ENCODE measurements around the gene AFAP1.

Gene AFAP1

DNA sequence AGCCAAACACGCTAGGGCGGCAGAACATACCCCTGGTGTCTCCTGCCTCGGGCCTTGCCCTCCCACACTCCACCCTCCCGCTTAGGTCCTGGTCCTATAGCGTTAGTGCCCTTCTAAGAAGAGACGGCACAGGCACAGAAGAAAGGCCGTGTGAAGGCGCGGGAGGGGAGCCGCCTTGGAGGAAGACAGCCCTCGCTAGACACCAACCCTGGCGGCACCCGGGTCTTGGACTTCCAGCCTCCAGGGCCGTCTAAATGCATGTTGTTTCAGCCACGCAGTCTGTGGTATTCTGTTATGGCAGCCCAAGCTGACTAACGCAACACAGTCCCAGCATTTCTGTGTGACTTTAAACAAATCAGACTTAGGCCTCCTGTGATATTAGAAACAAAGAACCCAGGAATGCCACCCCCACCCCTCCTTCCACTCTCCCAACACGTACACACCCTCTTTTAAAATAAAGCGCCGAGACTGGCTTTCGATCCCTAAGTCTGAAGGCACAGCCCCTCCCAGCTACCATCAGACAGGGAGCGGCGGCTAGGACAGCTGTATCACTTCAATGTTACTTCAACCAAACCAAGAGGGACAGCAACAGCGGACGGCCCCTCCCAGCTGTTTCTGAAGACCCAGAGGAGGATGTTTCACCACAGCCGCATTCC is 128.0 kb downstream of the AFAP1 start:
- H3K9me3 ChIP-seq (ENCODE audit: insufficient read depth, low read length), result no peaks in the 10 kb centered on the region
- DNase-seq (ENCODE audit: low read depth, low spot score), result no peak
- H3K9ac ChIP-seq (ENCODE audit: insufficient read length, low read depth), result no peak overlapping the region
- H3K27me3 ChIP-seq (ENCODE audit: insufficient read depth, insufficient read length), result no peaks in the 10 kb centered on the region
- peaks cover 89% of the 10 kb centered on the region for H3K36me3 ChIP-seq (ENCODE audit: insufficient read depth, insufficient read length, low read length)
- TF ChIP-seq ZNF274 (IDR thresholded peaks at IDR 0.05; ENCODE audit: low read depth, low read length), result no peak
- TF ChIP-seq YY1 (IDR thresholded peaks at IDR 0.05; ENCODE audit: insufficient read depth, insufficient read length), result no peak
- TF ChIP-seq SUZ12 (IDR thresholded peaks at IDR 0.05; ENCODE audit: extremely low read depth, insufficient read depth, insufficient read length), result no peak
- H3K4me1 ChIP-seq (ENCODE audit: insufficient read depth, insufficient read length), result peaks cover 10% of the 10 kb centered on the region
- H3K4me3 ChIP-seq (ENCODE audit: insufficient read length, low read depth), result no peak overlapping the region

DNA sequence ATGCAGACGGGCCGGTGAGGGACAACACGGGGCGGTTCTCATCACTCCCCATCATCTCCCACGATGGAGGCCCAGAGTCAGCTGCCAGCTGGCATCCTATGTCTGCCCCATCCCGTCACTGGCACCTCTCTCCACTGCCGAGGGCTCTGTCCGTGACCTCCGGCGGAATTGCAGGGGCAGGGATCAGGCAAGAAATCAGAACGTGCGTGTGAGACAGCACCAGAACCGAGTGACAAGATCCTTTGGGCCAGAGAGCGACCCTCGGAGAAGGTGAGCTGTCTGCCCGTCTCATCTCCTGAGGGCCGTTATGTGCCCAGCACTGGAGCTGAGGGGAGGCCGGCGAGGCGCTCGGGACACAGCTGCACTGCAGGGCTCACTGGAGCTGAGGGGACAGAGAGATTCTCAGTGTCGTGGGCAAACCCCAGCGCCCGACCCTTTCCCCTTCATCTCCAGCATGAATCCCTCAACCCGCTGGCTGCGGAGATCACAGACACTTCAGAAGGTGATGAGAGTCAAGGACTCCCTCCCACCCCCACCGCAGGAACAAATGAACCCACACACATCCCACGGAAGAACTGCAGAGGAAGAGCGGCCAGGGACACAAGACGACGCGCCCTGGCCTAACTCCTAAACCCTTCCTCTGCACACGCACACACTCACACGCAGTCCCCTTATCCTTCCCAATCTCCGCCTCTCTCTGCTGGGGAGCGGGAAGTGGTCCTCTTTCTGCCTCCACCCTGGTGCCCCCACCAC is 128.7 kb downstream of the AFAP1 start:
- Histone ChIP-seq H3K9me3 (ENCODE audit: insufficient read depth, low read length) (no peaks in the 10 kb centered on the region), H3K36me3 (ENCODE audit: insufficient read depth, insufficient read length, low read length) (peaks cover 86% of the 10 kb centered on the region), H3K9ac (ENCODE audit: insufficient read length, low read depth) (no peak overlapping the region), H3K27me3 (ENCODE audit: insufficient read depth, insufficient read length) (no peaks in the 10 kb centered on the region), H3K4me3 (ENCODE audit: insufficient read length, low read depth) (no peak overlapping the region), H3K4me1 (ENCODE audit: insufficient read depth, insufficient read length) (peaks cover 14% of the 10 kb centered on the region)
- TF ChIP-seq YY1 (IDR thresholded peaks at IDR 0.05; ENCODE audit: insufficient read depth, insufficient read length), result no peak
- DNase-seq (ENCODE audit: low read depth, low spot score), result no peak

DNA sequence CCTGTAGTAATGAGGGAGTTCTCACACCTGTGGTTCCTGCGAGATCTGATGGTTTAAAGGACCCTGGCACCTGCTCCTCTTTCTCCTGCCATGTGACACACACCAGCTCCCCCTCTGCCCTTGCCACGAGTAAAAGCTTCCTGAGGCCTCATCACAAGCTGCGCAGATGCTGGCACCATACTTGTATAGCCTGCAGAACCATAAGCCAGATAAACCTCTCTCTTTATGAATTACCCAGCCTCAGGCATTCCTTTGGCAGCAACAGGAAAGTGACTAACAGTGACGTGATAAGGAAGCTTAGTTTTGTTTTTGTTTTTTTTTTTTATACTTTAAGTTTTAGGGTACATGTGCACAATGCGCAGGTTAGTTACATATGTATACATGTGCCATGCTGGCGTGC is 130.9 kb downstream of the AFAP1 start:
- Histone ChIP-seq H3K4me3 (ENCODE audit: insufficient read length, low read depth) (no peak overlapping the region), H3K9me3 (ENCODE audit: insufficient read depth, low read length) (no peaks in the 10 kb centered on the region), H3K4me1 (ENCODE audit: insufficient read depth, insufficient read length) (peaks cover 15% of the 10 kb centered on the region), H3K9ac (ENCODE audit: insufficient read length, low read depth) (no peak overlapping the region), H3K27me3 (ENCODE audit: insufficient read depth, insufficient read length) (no peaks in the 10 kb centered on the region), H3K36me3 (ENCODE audit: insufficient read depth, insufficient read length, low read length) (peaks cover 71% of the 10 kb centered on the region)
- DNase-seq (ENCODE audit: low read depth, low spot score), result no peak
- TF ChIP-seq YY1 (IDR thresholded peaks at IDR 0.05; ENCODE audit: insufficient read depth, insufficient read length), result no peak
- no peak for TF ChIP-seq SUZ12 (IDR thresholded peaks at IDR 0.05; ENCODE audit: extremely low read depth, insufficient read depth, insufficient read length)
- TF ChIP-seq ZNF274 (IDR thresholded peaks at IDR 0.05; ENCODE audit: low read depth, low read length), result no peak

DNA sequence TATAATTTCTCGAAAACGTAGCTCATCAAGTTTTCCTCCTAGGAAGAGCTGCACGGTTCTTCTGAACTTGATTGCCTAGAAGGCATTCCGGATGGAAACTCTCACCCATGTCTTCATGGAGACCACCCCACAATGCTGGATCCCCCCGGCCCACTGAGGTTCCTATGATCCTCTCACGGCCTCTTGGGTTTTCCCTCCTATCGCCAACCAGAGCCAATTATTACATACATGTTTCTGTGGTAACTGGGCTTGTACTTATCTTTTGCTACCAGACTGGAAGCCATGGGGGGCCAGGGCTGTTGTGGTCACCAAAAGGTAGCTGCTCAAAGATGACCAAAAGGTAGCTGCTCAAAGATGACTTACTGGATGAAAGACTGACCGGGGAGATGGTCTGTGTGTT is 131.5 kb downstream of the AFAP1 start:
- H3K9me3 ChIP-seq (ENCODE audit: insufficient read depth, low read length), result no peaks in the 10 kb centered on the region
- no peak for TF ChIP-seq ZNF274 (IDR thresholded peaks at IDR 0.05; ENCODE audit: low read depth, low read length)
- no peak for TF ChIP-seq SUZ12 (IDR thresholded peaks at IDR 0.05; ENCODE audit: extremely low read depth, insufficient read depth, insufficient read length)
- no peak for TF ChIP-seq YY1 (IDR thresholded peaks at IDR 0.05; ENCODE audit: insufficient read depth, insufficient read length)
- no peaks in the 10 kb centered on the region for H3K27me3 ChIP-seq (ENCODE audit: insufficient read depth, insufficient read length)
- H3K9ac ChIP-seq (ENCODE audit: insufficient read length, low read depth), result no peak overlapping the region
- H3K36me3 ChIP-seq (ENCODE audit: insufficient read depth, insufficient read length, low read length), result peaks cover 70% of the 10 kb centered on the region
- H3K4me1 ChIP-seq (ENCODE audit: insufficient read depth, insufficient read length), result peaks cover 15% of the 10 kb centered on the region
- no peak for DNase-seq (ENCODE audit: low read depth, low spot score)
- no peak overlapping the region for H3K4me3 ChIP-seq (ENCODE audit: insufficient read length, low read depth)

DNA sequence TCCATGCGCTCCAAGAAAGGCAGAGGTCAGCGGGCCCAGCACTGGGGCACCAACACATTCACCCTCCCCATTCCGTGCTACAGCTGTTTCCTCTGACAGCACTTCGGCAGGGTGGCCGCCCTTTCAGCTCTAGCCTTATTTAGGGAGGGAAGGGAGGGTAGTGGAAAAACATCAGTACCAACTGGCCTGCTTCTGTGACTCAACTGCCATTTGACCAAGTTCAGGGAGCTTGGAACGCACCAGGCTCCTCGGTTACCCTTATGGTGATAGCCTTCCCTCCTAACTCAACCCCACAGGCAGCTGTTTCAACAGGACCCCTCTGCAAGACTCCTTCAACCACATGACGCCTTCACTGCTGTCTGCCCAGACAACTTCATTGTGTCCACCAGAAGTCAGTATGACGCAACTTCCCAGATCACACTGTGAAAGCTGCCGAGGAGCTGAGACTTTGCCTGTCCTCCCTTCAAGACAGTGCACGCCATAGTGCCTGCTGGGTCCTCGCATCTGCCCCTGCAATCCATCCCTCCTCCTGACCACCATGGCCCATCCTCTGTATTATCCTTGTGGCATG is 132.2 kb downstream of the AFAP1 start:
- Histone ChIP-seq H3K4me1 (ENCODE audit: insufficient read depth, insufficient read length) (peaks cover 15% of the 10 kb centered on the region), H3K9me3 (ENCODE audit: insufficient read depth, low read length) (no peaks in the 10 kb centered on the region), H3K9ac (ENCODE audit: insufficient read length, low read depth) (peak overlapping the region; percentile 1), H3K4me3 (ENCODE audit: insufficient read length, low read depth) (no peak overlapping the region), H3K27me3 (ENCODE audit: insufficient read depth, insufficient read length) (no peaks in the 10 kb centered on the region), H3K36me3 (ENCODE audit: insufficient read depth, insufficient read length, low read length) (peaks cover 68% of the 10 kb centered on the region)
- TF ChIP-seq SUZ12 (IDR thresholded peaks at IDR 0.05; ENCODE audit: extremely low read depth, insufficient read depth, insufficient read length), result no peak
- no peak for TF ChIP-seq YY1 (IDR thresholded peaks at IDR 0.05; ENCODE audit: insufficient read depth, insufficient read length)
- TF ChIP-seq ZNF274 (IDR thresholded peaks at IDR 0.05; ENCODE audit: low read depth, low read length), result no peak
- DNase-seq (ENCODE audit: low read depth, low spot score), result no peak

DNA sequence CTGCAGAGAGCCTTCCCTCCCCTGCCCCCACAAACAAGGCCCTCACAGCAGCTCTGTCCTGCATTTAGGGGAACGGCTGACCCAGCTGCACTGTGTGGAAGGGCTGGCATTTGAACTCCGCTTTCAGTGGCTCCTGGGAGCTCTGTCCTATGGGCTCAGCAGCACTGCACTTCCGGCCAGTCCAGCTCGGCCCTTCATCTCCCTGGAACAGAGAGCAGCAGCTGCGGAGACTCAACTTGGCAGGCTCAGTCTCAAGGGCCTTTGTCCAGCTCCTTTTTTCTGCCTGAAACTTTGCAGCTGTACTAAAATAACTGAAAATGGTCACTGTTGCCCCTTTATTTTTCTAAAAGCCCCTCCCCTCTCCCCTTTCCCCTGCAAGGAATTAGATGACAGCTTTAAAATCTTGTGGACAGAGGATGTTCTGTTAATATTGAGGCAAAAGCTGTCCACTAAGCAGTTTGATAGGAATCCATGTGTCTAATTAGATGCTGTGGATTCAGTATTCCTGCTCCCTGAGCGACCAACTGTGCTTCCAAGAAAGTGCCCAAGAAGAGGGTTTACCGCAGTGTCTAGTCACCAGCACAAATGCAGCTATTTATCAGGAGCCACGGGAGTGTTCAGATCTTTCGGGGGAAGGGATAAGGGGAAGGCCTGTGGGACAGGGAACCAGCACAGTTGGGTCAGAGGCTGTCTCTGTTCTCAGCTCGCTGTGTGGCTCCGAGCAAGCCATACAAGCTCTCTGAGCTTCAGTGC is 133.1 kb downstream of the AFAP1 start:
- Histone ChIP-seq H3K4me1 (ENCODE audit: insufficient read depth, insufficient read length) (peaks cover 12% of the 10 kb centered on the region), H3K27me3 (ENCODE audit: insufficient read depth, insufficient read length) (no peaks in the 10 kb centered on the region), H3K9me3 (ENCODE audit: insufficient read depth, low read length) (no peaks in the 10 kb centered on the region), H3K4me3 (ENCODE audit: insufficient read length, low read depth) (no peak overlapping the region), H3K9ac (ENCODE audit: insufficient read length, low read depth) (no peak overlapping the region), H3K36me3 (ENCODE audit: insufficient read depth, insufficient read length, low read length) (peaks cover 59% of the 10 kb centered on the region)
- no peak for DNase-seq (ENCODE audit: low read depth, low spot score)
- TF ChIP-seq ZNF274 (IDR thresholded peaks at IDR 0.05; ENCODE audit: low read depth, low read length) (no peak), SUZ12 (IDR thresholded peaks at IDR 0.05; ENCODE audit: extremely low read depth, insufficient read depth, insufficient read length) (no peak), YY1 (IDR thresholded peaks at IDR 0.05; ENCODE audit: insufficient read depth, insufficient read length) (no peak)
